HUES6 (cell line): ENCODE results near the gene TRIM40.

Experiments used
- H3K27ac ChIP-seq: 2 replicates; pipeline ENCODE4 v1.7.0; 2013; ENCODE audit warnings: low read depth, mild to moderate bottlenecking, low read length, inconsistent platforms
- H3K27me3 ChIP-seq: 2 replicates; pipeline ENCODE4 v1.6.1; 2013; ENCODE audit warnings: low read length; ENCODE audit not compliant: control insufficient read depth, insufficient read depth
- H3K36me3 ChIP-seq: 2 replicates; pipeline ENCODE4 v1.6.1; 2013; ENCODE audit warnings: low read length; ENCODE audit not compliant: control insufficient read depth, insufficient read depth
- H3K4me1 ChIP-seq: 2 replicates; pipeline ENCODE4 v1.6.1; 2013; ENCODE audit warnings: low read length; ENCODE audit not compliant: control insufficient read depth, insufficient read depth
- H3K4me3 ChIP-seq: 2 replicates; pipeline ENCODE4 v1.5.1; 2013; ENCODE audit warnings: low read depth, low read length
- H3K9ac ChIP-seq: one replicate; pipeline ENCODE4 v1.6.1; 2013; ENCODE audit warnings: mild to moderate bottlenecking, low read length
- H3K9me3 ChIP-seq: 2 replicates; pipeline ENCODE4 v1.6.1; 2013; ENCODE audit warnings: low read depth, low read length; ENCODE audit not compliant: control insufficient read depth, insufficient read depth

Gene TRIM40

GRCh38 chr6:30152016-30152673 is 16.2 kb downstream of the TRIM40 start:
- Histone ChIP-seq H3K36me3 (no peaks in the 10 kb centered on the region), H3K27me3 (peaks cover 18% of the 10 kb centered on the region), H3K9ac (no peak overlapping the region), H3K4me1 (no peaks in the 10 kb centered on the region), H3K4me3 (no peak overlapping the region), H3K27ac (no peak overlapping the region), H3K9me3 (no peaks in the 10 kb centered on the region)

- H3K9me3 ChIP-seq = no peaks in the 10 kb centered on the region
- no peaks in the 10 kb centered on the region for H3K4me1 ChIP-seq
- no peak overlapping the region for H3K4me3 ChIP-seq
- peaks cover 24% of the 10 kb centered on the region for H3K27me3 ChIP-seq
- H3K27ac ChIP-seq = no peak overlapping the region
- no peak overlapping the region for H3K9ac ChIP-seq
- no peaks in the 10 kb centered on the region for H3K36me3 ChIP-seq
Observed at GRCh38 chr6:30152910-30153610, 17.1 kb downstream of the TRIM40 start.

- Histone ChIP-seq H3K27ac (no peak overlapping the region), H3K27me3 (peaks cover 34% of the 10 kb centered on the region), H3K4me1 (no peaks in the 10 kb centered on the region), H3K4me3 (no peak overlapping the region), H3K9ac (no peak overlapping the region), H3K36me3 (no peaks in the 10 kb centered on the region), H3K9me3 (no peaks in the 10 kb centered on the region)
Observed at GRCh38 chr6:30154061-30154460, 18.1 kb downstream of the TRIM40 start.

- H3K27me3 ChIP-seq = peaks cover 37% of the 10 kb centered on the region
- no peak overlapping the region for H3K27ac ChIP-seq
- no peak overlapping the region for H3K4me3 ChIP-seq
- H3K36me3 ChIP-seq = no peaks in the 10 kb centered on the region
- no peaks in the 10 kb centered on the region for H3K9me3 ChIP-seq
- H3K4me1 ChIP-seq = no peaks in the 10 kb centered on the region
- H3K9ac ChIP-seq = no peak overlapping the region
Observed at GRCh38 chr6:30154709-30155519, 19.0 kb downstream of the TRIM40 start.

GRCh38 chr6:30155520-30156261 is 19.8 kb downstream of the TRIM40 start:
- no peaks in the 10 kb centered on the region for H3K4me1 ChIP-seq
- H3K9ac ChIP-seq = no peak overlapping the region
- no peak overlapping the region for H3K27ac ChIP-seq
- H3K36me3 ChIP-seq = no peaks in the 10 kb centered on the region
- no peak overlapping the region for H3K4me3 ChIP-seq
- H3K27me3 ChIP-seq = peaks cover 37% of the 10 kb centered on the region
- H3K9me3 ChIP-seq = no peaks in the 10 kb centered on the region

GRCh38 chr6:30156262-30156599 is 20.3 kb downstream of the TRIM40 start:
- H3K9ac ChIP-seq = no peak overlapping the region
- no peaks in the 10 kb centered on the region for H3K4me1 ChIP-seq
- no peak overlapping the region for H3K27ac ChIP-seq
- no peak overlapping the region for H3K4me3 ChIP-seq
- no peaks in the 10 kb centered on the region for H3K36me3 ChIP-seq
- H3K9me3 ChIP-seq = no peaks in the 10 kb centered on the region
- peaks cover 37% of the 10 kb centered on the region for H3K27me3 ChIP-seq

- Histone ChIP-seq H3K36me3 (no peaks in the 10 kb centered on the region), H3K27me3 (peaks cover 37% of the 10 kb centered on the region), H3K4me3 (no peak overlapping the region), H3K9me3 (no peaks in the 10 kb centered on the region), H3K4me1 (no peaks in the 10 kb centered on the region), H3K27ac (no peak overlapping the region), H3K9ac (no peak overlapping the region)
Observed at GRCh38 chr6:30156774-30157173, 20.8 kb downstream of the TRIM40 start.

- no peaks in the 10 kb centered on the region for H3K9me3 ChIP-seq
Observed at GRCh38 chr6:30157581-30157980, 21.6 kb downstream of the TRIM40 start.

GRCh38 chr6:30157999-30158398 is 22.1 kb downstream of the TRIM40 start:
- peaks cover under 1% of the 10 kb centered on the region; the same call in 1 of the 2 replicates for H3K4me1 ChIP-seq
- no peak overlapping the region for H3K4me3 ChIP-seq
- H3K9ac ChIP-seq = no peak overlapping the region
- no peaks in the 10 kb centered on the region for H3K9me3 ChIP-seq
- H3K36me3 ChIP-seq = no peaks in the 10 kb centered on the region
- peaks cover 32% of the 10 kb centered on the region for H3K27me3 ChIP-seq
- H3K27ac ChIP-seq = no peak overlapping the region

More at GRCh38 chr6:30157581-30157980, 21.6 kb downstream of the TRIM40 start:
- Histone ChIP-seq H3K36me3 (no peaks in the 10 kb centered on the region), H3K27me3 (peaks cover 34% of the 10 kb centered on the region), H3K4me3 (no peak overlapping the region), H3K9ac (no peak overlapping the region), H3K4me1 (no peaks in the 10 kb centered on the region), H3K27ac (no peak overlapping the region)

GRCh38 chr6:30158475-30159040 is 22.6 kb downstream of the TRIM40 start:
- H3K4me1 ChIP-seq = peaks cover 6% of the 10 kb centered on the region; the same call in 1 of the 2 replicates
- no peak overlapping the region for H3K4me3 ChIP-seq
- no peaks in the 10 kb centered on the region for H3K36me3 ChIP-seq
- peaks cover 29% of the 10 kb centered on the region for H3K27me3 ChIP-seq
- H3K9ac ChIP-seq = no peak overlapping the region
- H3K27ac ChIP-seq = no peak overlapping the region
- no peaks in the 10 kb centered on the region for H3K9me3 ChIP-seq
